Keratinocyte (primary cell): ENCODE measurements around the gene SHCBP1.

Experiments used
- EZH2 ChIP-seq: IDR thresholded peaks from one replicate; pipeline ENCODE4 v1.6.1; 2012; ENCODE audit warnings: inconsistent platforms, mild to moderate bottlenecking, low read length, moderate library complexity
- TF ChIP-seq, protein P1 (sequence below), 3 experiments: IDR thresholded peaks in 1 of 3; conservative IDR thresholded peaks in 1 of 3; optimal IDR thresholded peaks in 1 of 3; 2 replicates in 2 of 3; 3 replicates in 1 of 3; pipeline versions ENCODE3 to v1.5.1; 2011; ENCODE audit warnings: low read length in 3 of 3, mild to moderate bottlenecking in 3 of 3, moderate library complexity in 2 of 3, control low read depth in 1 of 3, inconsistent platforms in 1 of 3; ENCODE audit not compliant: insufficient read depth in 2 of 3; ENCODE audit errors: extremely low read depth in 1 of 3

DNA sequence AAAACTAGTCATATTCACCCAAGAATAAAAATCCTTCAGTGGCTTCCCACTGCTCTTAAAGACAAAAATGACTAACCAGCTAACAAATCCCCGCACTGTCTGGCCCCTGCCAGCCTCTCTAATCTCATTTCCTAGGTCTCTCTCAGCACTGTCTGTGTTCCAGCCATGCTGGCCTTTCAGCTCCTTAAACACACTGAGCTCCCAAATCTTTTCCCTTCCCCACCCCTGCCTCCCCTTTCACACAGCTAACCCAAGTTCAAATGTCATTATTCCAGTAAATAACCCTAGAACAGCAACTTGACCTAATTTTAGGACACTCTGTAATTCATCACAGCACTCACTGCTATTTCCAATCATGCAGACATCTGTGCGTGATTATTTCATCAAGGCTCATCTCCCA, 7.8 kb downstream of the SHCBP1 start:
- TF ChIP-seq, protein P1, sequence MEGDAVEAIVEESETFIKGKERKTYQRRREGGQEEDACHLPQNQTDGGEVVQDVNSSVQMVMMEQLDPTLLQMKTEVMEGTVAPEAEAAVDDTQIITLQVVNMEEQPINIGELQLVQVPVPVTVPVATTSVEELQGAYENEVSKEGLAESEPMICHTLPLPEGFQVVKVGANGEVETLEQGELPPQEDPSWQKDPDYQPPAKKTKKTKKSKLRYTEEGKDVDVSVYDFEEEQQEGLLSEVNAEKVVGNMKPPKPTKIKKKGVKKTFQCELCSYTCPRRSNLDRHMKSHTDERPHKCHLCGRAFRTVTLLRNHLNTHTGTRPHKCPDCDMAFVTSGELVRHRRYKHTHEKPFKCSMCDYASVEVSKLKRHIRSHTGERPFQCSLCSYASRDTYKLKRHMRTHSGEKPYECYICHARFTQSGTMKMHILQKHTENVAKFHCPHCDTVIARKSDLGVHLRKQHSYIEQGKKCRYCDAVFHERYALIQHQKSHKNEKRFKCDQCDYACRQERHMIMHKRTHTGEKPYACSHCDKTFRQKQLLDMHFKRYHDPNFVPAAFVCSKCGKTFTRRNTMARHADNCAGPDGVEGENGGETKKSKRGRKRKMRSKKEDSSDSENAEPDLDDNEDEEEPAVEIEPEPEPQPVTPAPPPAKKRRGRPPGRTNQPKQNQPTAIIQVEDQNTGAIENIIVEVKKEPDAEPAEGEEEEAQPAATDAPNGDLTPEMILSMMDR (optimal IDR thresholded peaks at IDR 0.05 in 1 of 3, IDR thresholded peaks at IDR 0.05 in 1 of 3, conservative IDR thresholded peaks at IDR 0.05 in 1 of 3; ENCODE audit: extremely low read depth in 1 of 3, insufficient read depth in 2 of 3, low read length in 3 of 3), result no peak
- no peak for TF ChIP-seq EZH2
